Coronary artery (tissue), 2 donors: ENCODE results near the gene RAET1E.
A peak's percentile ranks its signal among the peaks of the same experiment; 100 is the strongest.
"Not testable (repeated sequence)": the region's sequence is repeated elsewhere in the genome, so short reads cannot be mapped to it uniquely, and the experiment has no call there.

Source experiments
- DNase-seq: peaks from one replicate; pipeline ENCODE4 v3.0.0-alpha.2; 2017; ENCODE audit warnings: low spot score
- H3K27ac ChIP-seq, 2 donors: fragments of 200-600 bp; sonication (generic); one replicate each; pipeline ENCODE4 v1.5.1; 2016 to 2019
- H3K4me3 ChIP-seq: fragments of 200-600 bp; sonication (generic); 2 replicates; pipeline ENCODE4 v1.5.1; 2016; ENCODE audit warnings: mild to moderate bottlenecking, moderate library complexity
- CTCF ChIP-seq: fragments of 200-600 bp; sonication (generic); IDR thresholded peaks from one replicate; pipeline ENCODE4 v1.5.1; 2019; ENCODE audit warnings: antibody characterized with exemption

Gene RAET1E

GRCh38 chr6:149919834-149920225 lies 21.9 kb upstream of the RAET1E start:
- DNase-seq = peak; percentile 38
- no peak for TF ChIP-seq CTCF
- no peak overlapping the region for H3K27ac ChIP-seq
- no peak overlapping the region for H3K4me3 ChIP-seq

GRCh38 chr6:149919126-149919833 lies 21.4 kb upstream of the RAET1E start:
- not testable (repeated sequence) for H3K4me3 ChIP-seq, DNase-seq, H3K27ac ChIP-seq

- H3K4me3 ChIP-seq = no peak overlapping the region
- DNase-seq = peak; percentile 58
- TF ChIP-seq CTCF = no peak
- H3K27ac ChIP-seq = no peak overlapping the region
Measured at GRCh38 chr6:149918151-149918905, 20.4 kb upstream of the RAET1E start.

GRCh38 chr6:149917679-149918078 lies 19.8 kb upstream of the RAET1E start:
- Histone ChIP-seq H3K27ac (no peak overlapping the region), H3K4me3 (no peak overlapping the region)
- DNase-seq = no peak
- TF ChIP-seq CTCF = no peak

- Histone ChIP-seq H3K27ac (no peak overlapping the region), H3K4me3 (no peak overlapping the region)
- no peak for DNase-seq
- no peak for TF ChIP-seq CTCF
Measured at GRCh38 chr6:149915970-149916865, 18.3 kb upstream of the RAET1E start.

- DNase-seq = no peak
- Histone ChIP-seq H3K4me3 (no peak overlapping the region), H3K27ac (no peak overlapping the region)
- no peak for TF ChIP-seq CTCF
Measured at GRCh38 chr6:149913540-149914240, 15.8 kb upstream of the RAET1E start.

- no peak overlapping the region for H3K27ac ChIP-seq
- no peak overlapping the region for H3K4me3 ChIP-seq
- no peak for TF ChIP-seq CTCF
- no peak for DNase-seq
Measured at GRCh38 chr6:149913085-149913484, 15.2 kb upstream of the RAET1E start.

GRCh38 chr6:149912680-149913079 lies 14.8 kb upstream of the RAET1E start:
- not testable (repeated sequence) for DNase-seq, H3K27ac ChIP-seq, H3K4me3 ChIP-seq
